IMR-90 (cell line): ENCODE measurements around the gene IFITM10.

Experiments
- CTCF ChIP-seq: conservative IDR thresholded peaks from 2 replicates; pipeline ENCODE4 v1.5.1; 2012; ENCODE audit warnings: mild to moderate bottlenecking, low read depth, low read length, improper control_type of control experiment
- MAZ ChIP-seq: IDR thresholded peaks from 2 replicates; pipeline ENCODE4 v1.6.1; 2012; ENCODE audit warnings: low read depth, mild to moderate bottlenecking, low read length, improper control_type of control experiment, moderate library complexity, borderline replicate concordance
- RAD21 ChIP-seq: IDR thresholded peaks from 2 replicates; pipeline ENCODE4 v1.6.1; 2012; ENCODE audit warnings: low read length, improper control_type of control experiment

GRCh38 chr11:1694846-1695547 is 55.4 kb downstream of the IFITM10 start:
- TF ChIP-seq CTCF, result no peak
- TF ChIP-seq MAZ, result no peak
- TF ChIP-seq RAD21, result no peak
